ENCODE results near the gene EPHB2. TPM values are rescaled to one million over a fixed set of nuclear protein-coding genes. Genes with fewer than 3 reads are reported as not detected.

EPHB2 gene
- total RNA-seq, 4 donors from 2014 or later: 7.2 to 12.6 (median 9.1) TPM

GRCh38 chr1:22969304-22969709, 258.7 kb downstream of the EPHB2 start:
- Histone ChIP-seq H3K4me3 (no peak overlapping the region), H3K9me3 (peaks cover 0 to 14% (median 0%) of the 10 kb centered on the region in 4 donors), H3K27me3 (peaks cover 0 to 63% of the 10 kb centered on the region in 2 donors), H3K27ac (no peak overlapping the region), H3K4me1 (peaks cover 0 to 6% (median 0%) of the 10 kb centered on the region in 4 donors), H3K36me3 (no peaks in the 10 kb centered on the region)
- no peak for TF ChIP-seq EP300 (IDR thresholded peaks at IDR 0.05)
- no peak for TF ChIP-seq CTCF (IDR thresholded peaks at IDR 0.05)
- no peak for TF ChIP-seq POLR2A (IDR thresholded peaks at IDR 0.05)
- no peak for DNase-seq (ENCODE audit: low spot score in 2 of 2)
- WGBS, 2 donors: 2 to 8% methylated on average over 5 of the region's 5 CpGs

GRCh38 chr1:22970096-22970495, 259.5 kb downstream of the EPHB2 start:
- Histone ChIP-seq H3K27ac (no peak overlapping the region), H3K27me3 (peaks cover 0 to 55% of the 10 kb centered on the region in 2 donors), H3K4me1 (peaks cover 0 to 6% (median 0%) of the 10 kb centered on the region in 4 donors), H3K9me3 (peaks cover 0 to 14% (median 0%) of the 10 kb centered on the region in 4 donors), H3K36me3 (no peaks in the 10 kb centered on the region), H3K4me3 (no peak overlapping the region)
- 86 to 91% methylated on average over 2 of the region's 2 CpGs for WGBS, 2 donors
- no peak for TF ChIP-seq EP300 (IDR thresholded peaks at IDR 0.05)
- no peak for TF ChIP-seq CTCF (IDR thresholded peaks at IDR 0.05)
- no peak for TF ChIP-seq POLR2A (IDR thresholded peaks at IDR 0.05)
- DNase-seq (ENCODE audit: low spot score in 2 of 2): no peak

Small RNA genes within 50 kb of the gene (small RNA-seq; reads per million reads assigned to genes)
- gene MIR4253 (not detected), gene MIR4684 (not detected)

Other genes starting within 250 kb of the EPHB2 start
- not detected for gene EPHA8, start 147.3 kb upstream of the EPHB2 start, total RNA-seq
- gene C1QA, start 74.2 kb upstream of the EPHB2 start, total RNA-seq: 100 to 1,000 TPM; 139 to 231 (median 182) TPM
- gene C1QC, start 67.2 kb upstream of the EPHB2 start, total RNA-seq: 100 to 1,000 TPM; 130 to 315 (median 188) TPM
- 100 to 1,000 TPM; 252 to 592 (median 411) TPM for gene C1QB, start 57.6 kb upstream of the EPHB2 start, total RNA-seq